ENCODE measurements around the gene SBNO2.

DNA sequence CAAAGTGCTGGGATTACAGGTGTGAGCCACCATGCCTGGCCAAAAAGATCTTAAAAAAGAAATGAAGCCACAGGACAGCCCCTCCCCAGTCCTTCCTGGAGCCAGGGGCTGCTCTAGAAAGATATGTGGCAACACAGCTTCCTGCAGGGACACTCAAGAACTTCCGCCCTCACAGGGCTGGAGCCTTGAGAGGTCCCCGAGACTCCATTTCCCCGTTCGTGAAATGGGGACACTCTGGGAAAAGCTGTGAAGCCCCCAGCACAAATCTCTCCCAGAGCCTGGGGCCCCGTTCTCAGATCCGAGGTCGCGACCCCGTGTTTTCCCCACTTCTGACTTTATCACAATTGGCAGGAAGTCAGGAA is 72.8 kb downstream of the SBNO2 start:
- TF ChIP-seq EZH2 (IDR thresholded peaks at IDR 0.05; ENCODE audit: low read depth, unreplicated experiment) (no peak), CTCF (conservative IDR thresholded peaks at IDR 0.05; ENCODE audit: low read depth in 2 of 2) (no peak), POLR2AphosphoS5 (IDR thresholded peaks at IDR 0.05; ENCODE audit: low read depth) (no peak), CREB1 (CRISPR knock-in tag; IDR thresholded peaks at IDR 0.05; ENCODE audit: low read depth) (no peak), NANOG (IDR thresholded peaks at IDR 0.05; ENCODE audit: borderline replicate concordance) (no peak), JUNB (IDR thresholded peaks at IDR 0.05; ENCODE audit: unreplicated experiment) (no peak), EZH2phosphoT487 (IDR thresholded peaks at IDR 0.05; ENCODE audit: unreplicated experiment) (no peak), ZNF114 (CRISPR knock-in tag; IDR thresholded peaks at IDR 0.05) (no peak)
- TF ChIP-seq, protein P1, sequence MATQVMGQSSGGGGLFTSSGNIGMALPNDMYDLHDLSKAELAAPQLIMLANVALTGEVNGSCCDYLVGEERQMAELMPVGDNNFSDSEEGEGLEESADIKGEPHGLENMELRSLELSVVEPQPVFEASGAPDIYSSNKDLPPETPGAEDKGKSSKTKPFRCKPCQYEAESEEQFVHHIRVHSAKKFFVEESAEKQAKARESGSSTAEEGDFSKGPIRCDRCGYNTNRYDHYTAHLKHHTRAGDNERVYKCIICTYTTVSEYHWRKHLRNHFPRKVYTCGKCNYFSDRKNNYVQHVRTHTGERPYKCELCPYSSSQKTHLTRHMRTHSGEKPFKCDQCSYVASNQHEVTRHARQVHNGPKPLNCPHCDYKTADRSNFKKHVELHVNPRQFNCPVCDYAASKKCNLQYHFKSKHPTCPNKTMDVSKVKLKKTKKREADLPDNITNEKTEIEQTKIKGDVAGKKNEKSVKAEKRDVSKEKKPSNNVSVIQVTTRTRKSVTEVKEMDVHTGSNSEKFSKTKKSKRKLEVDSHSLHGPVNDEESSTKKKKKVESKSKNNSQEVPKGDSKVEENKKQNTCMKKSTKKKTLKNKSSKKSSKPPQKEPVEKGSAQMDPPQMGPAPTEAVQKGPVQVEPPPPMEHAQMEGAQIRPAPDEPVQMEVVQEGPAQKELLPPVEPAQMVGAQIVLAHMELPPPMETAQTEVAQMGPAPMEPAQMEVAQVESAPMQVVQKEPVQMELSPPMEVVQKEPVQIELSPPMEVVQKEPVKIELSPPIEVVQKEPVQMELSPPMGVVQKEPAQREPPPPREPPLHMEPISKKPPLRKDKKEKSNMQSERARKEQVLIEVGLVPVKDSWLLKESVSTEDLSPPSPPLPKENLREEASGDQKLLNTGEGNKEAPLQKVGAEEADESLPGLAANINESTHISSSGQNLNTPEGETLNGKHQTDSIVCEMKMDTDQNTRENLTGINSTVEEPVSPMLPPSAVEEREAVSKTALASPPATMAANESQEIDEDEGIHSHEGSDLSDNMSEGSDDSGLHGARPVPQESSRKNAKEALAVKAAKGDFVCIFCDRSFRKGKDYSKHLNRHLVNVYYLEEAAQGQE (IDR thresholded peaks at IDR 0.05; ENCODE audit: unreplicated experiment): no peak
- TF ChIP-seq, protein P2, sequence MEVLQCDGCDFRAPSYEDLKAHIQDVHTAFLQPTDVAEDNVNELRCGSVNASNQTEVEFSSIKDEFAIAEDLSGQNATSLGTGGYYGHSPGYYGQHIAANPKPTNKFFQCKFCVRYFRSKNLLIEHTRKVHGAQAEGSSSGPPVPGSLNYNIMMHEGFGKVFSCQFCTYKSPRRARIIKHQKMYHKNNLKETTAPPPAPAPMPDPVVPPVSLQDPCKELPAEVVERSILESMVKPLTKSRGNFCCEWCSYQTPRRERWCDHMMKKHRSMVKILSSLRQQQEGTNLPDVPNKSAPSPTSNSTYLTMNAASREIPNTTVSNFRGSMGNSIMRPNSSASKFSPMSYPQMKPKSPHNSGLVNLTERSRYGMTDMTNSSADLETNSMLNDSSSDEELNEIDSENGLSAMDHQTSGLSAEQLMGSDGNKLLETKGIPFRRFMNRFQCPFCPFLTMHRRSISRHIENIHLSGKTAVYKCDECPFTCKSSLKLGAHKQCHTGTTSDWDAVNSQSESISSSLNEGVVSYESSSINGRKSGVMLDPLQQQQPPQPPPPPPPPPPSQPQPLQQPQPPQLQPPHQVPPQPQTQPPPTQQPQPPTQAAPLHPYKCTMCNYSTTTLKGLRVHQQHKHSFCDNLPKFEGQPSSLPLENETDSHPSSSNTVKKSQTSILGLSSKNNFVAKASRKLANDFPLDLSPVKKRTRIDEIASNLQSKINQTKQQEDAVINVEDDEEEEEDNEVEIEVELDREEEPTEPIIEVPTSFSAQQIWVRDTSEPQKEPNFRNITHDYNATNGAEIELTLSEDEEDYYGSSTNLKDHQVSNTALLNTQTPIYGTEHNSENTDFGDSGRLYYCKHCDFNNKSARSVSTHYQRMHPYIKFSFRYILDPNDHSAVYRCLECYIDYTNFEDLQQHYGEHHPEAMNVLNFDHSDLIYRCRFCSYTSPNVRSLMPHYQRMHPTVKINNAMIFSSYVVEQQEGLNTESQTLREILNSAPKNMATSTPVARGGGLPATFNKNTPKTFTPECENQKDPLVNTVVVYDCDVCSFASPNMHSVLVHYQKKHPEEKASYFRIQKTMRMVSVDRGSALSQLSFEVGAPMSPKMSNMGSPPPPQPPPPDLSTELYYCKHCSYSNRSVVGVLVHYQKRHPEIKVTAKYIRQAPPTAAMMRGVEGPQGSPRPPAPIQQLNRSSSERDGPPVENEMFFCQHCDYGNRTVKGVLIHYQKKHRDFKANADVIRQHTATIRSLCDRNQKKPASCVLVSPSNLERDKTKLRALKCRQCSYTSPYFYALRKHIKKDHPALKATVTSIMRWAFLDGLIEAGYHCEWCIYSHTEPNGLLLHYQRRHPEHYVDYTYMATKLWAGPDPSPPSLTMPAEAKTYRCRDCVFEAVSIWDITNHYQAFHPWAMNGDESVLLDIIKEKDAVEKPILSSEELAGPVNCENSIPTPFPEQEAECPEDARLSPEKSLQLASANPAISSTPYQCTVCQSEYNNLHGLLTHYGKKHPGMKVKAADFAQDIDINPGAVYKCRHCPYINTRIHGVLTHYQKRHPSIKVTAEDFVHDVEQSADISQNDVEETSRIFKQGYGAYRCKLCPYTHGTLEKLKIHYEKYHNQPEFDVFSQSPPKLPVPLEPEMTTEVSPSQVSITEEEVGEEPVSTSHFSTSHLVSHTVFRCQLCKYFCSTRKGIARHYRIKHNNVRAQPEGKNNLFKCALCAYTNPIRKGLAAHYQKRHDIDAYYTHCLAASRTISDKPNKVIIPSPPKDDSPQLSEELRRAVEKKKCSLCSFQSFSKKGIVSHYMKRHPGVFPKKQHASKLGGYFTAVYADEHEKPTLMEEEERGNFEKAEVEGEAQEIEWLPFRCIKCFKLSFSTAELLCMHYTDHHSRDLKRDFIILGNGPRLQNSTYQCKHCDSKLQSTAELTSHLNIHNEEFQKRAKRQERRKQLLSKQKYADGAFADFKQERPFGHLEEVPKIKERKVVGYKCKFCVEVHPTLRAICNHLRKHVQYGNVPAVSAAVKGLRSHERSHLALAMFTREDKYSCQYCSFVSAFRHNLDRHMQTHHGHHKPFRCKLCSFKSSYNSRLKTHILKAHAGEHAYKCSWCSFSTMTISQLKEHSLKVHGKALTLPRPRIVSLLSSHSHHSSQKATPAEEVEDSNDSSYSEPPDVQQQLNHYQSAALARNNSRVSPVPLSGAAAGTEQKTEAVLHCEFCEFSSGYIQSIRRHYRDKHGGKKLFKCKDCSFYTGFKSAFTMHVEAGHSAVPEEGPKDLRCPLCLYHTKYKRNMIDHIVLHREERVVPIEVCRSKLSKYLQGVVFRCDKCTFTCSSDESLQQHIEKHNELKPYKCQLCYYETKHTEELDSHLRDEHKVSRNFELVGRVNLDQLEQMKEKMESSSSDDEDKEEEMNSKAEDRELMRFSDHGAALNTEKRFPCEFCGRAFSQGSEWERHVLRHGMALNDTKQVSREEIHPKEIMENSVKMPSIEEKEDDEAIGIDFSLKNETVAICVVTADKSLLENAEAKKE (CRISPR knock-in tag; IDR thresholded peaks at IDR 0.05): no peak

Data from GM23338 (cell line).